SK-N-SH (cell line): ENCODE data around the gene OPA1. TPM values are rescaled to one million over a fixed set of nuclear protein-coding genes. Genes with fewer than 3 reads are reported as not detected.

Experiments used
- CTCF ChIA-PET: fragments of 300-600, 350-600 bp; formaldehyde crosslinking; extraction: SDS; loops from one replicate; lab custom pipeline; 2021; lab: Yijun Ruan, JAX
- POLR2A ChIA-PET: fragments of 350-600 bp; sonication (Branson Sonifier 250); formaldehyde crosslinking; extraction: SDS; loops from one replicate; lab custom pipeline; 2020; ENCODE audit warnings: antibody characterized with exemption, inconsistent platforms; lab: Yijun Ruan, JAX
- DNase-seq: peaks from one replicate; pipeline ENCODE4 v3.0.0; 2012
- H2AFZ ChIP-seq: fragments of 200-600 bp; sonication (generic); 2 replicates; pipeline ENCODE4 v1.8.1; 2016; ENCODE audit warnings: antibody characterized with exemption, mild to moderate bottlenecking, low read depth
- H3F3A ChIP-seq: fragments of 200-600 bp; sonication (generic); replicated peaks from 2 replicates; pipeline ENCODE3; 2016; ENCODE audit warnings: antibody characterized with exemption, mild to moderate bottlenecking; ENCODE audit not compliant: insufficient read depth
- H3K27ac ChIP-seq, 2 experiments: fragments of 200-500 bp in 1 of 2; fragments of 200-600 bp in 1 of 2; sonication (Bioruptor generic) in 1 of 2; sonication (generic), shearing (Covaris generic) in 1 of 2; 2 replicates each; pipeline versions ENCODE4 v1.5.1 to v1.6.1; 2014 to 2016; ENCODE audit warnings: low read depth in 2 of 2, inconsistent platforms in 1 of 2, low read length in 1 of 2, mild to moderate bottlenecking in 1 of 2, mixed read lengths in 1 of 2
- H3K27me3 ChIP-seq: fragments of 200-600 bp; sonication (generic), shearing (Covaris generic); 2 replicates; pipeline ENCODE4 v1.6.1; 2016; ENCODE audit warnings: mixed run types; ENCODE audit not compliant: insufficient read depth
- H3K36me3 ChIP-seq, 2 experiments: fragments of 200-500 bp in 1 of 2; fragments of 200-600 bp in 1 of 2; sonication (Bioruptor generic) in 1 of 2; sonication (generic) in 1 of 2; replicated peaks in 1 of 2; 2 replicates each; pipeline versions ENCODE3 to v1.5.1; 2014 to 2016; ENCODE audit warnings: low read length in 1 of 2, mild to moderate bottlenecking in 1 of 2; ENCODE audit not compliant: insufficient read depth in 2 of 2, control insufficient read depth in 1 of 2
- H3K4me1 ChIP-seq, 2 experiments: fragments of 200-500 bp in 1 of 2; fragments of 200-600 bp in 1 of 2; sonication (Bioruptor generic) in 1 of 2; sonication (generic), shearing (Covaris generic) in 1 of 2; 2 replicates each; pipeline versions ENCODE4 v1.5.1 to v1.6.1; 2014 to 2016; ENCODE audit warnings: low read depth in 1 of 2, low read length in 1 of 2, mixed run types in 1 of 2; ENCODE audit not compliant: insufficient read depth in 2 of 2, control insufficient read depth in 1 of 2
- H3K4me2 ChIP-seq: fragments of 200-600 bp; sonication (generic), shearing (Covaris generic); 2 replicates; pipeline ENCODE4 v1.6.1; 2017; ENCODE audit warnings: mixed run types
- H3K4me3 ChIP-seq, 2 experiments: fragments of 200-500 bp in 1 of 2; fragments of 200-600 bp in 1 of 2; sonication (Bioruptor generic) in 1 of 2; sonication (generic), shearing (Covaris generic) in 1 of 2; 2 replicates each; pipeline versions ENCODE4 v1.5.1 to v1.8.1; 2014 to 2016; ENCODE audit warnings: low read depth in 2 of 2, inconsistent platforms in 1 of 2, low read length in 1 of 2, mild to moderate bottlenecking in 1 of 2, mixed read lengths in 1 of 2, moderate library complexity in 1 of 2
- H3K79me2 ChIP-seq: fragments of 200-600 bp; sonication (generic); 2 replicates; pipeline ENCODE4 v1.8.1; 2017; ENCODE audit warnings: mild to moderate bottlenecking; ENCODE audit not compliant: insufficient read depth
- H3K9ac ChIP-seq: fragments of 200-600 bp; sonication (generic); 2 replicates; pipeline ENCODE4 v1.6.1; 2017; ENCODE audit warnings: mixed run types
- H3K9me2 ChIP-seq: fragments of 200-600 bp; sonication (generic); 2 replicates; pipeline ENCODE4 v1.6.1; 2017; ENCODE audit warnings: mixed run types
- H3K9me3 ChIP-seq: fragments of 200-600 bp; sonication (generic); 2 replicates; pipeline ENCODE4 v1.6.1; 2017; ENCODE audit warnings: mixed run types, mild to moderate bottlenecking, moderate library complexity
- H4K20me1 ChIP-seq: fragments of 200-600 bp; sonication (generic); 2 replicates; pipeline ENCODE4 v1.6.1; 2017; ENCODE audit warnings: mild to moderate bottlenecking, mixed run types; ENCODE audit not compliant: insufficient read depth
- ELF1 ChIP-seq: IDR thresholded peaks from 2 replicates; pipeline ENCODE4 v1.4.0; 2012
- FOSL2 ChIP-seq: IDR thresholded peaks from 2 replicates; pipeline ENCODE4 v1.4.0; 2012; ENCODE audit warnings: low read depth, mild to moderate bottlenecking, moderate library complexity, borderline replicate concordance
- FOXM1 ChIP-seq: IDR thresholded peaks from 2 replicates; pipeline ENCODE4 v1.4.0; 2012; ENCODE audit warnings: low read depth, mild to moderate bottlenecking
- GABPA ChIP-seq: IDR thresholded peaks from 2 replicates; pipeline ENCODE4 v1.4.0; 2012; ENCODE audit warnings: low read depth, mild to moderate bottlenecking
- IRF3 ChIP-seq: fragments of 150-350 bp; IDR thresholded peaks from 2 replicates; pipeline ENCODE4 v1.6.1; 2016; ENCODE audit warnings: mild to moderate bottlenecking, low read depth, low read length
- JUND ChIP-seq: IDR thresholded peaks from 2 replicates; pipeline ENCODE4 v1.4.0; 2012
- MAX ChIP-seq: IDR thresholded peaks from 2 replicates; pipeline ENCODE4 v1.4.0; 2012; ENCODE audit warnings: low read depth
- PBX3 ChIP-seq: IDR thresholded peaks from 2 replicates; pipeline ENCODE4; 2012
- RCOR1 ChIP-seq: fragments of 150-350 bp; IDR thresholded peaks from 2 replicates; pipeline ENCODE4 v1.6.1; 2017; ENCODE audit warnings: antibody characterized with exemption, low read length
- RFX5 ChIP-seq: IDR thresholded peaks from 2 replicates; pipeline ENCODE4 v1.6.1; 2012; ENCODE audit warnings: mild to moderate bottlenecking, improper control_type of control experiment, low read length
- SIN3A ChIP-seq: IDR thresholded peaks from 2 replicates; pipeline ENCODE4 v1.6.1; 2012; ENCODE audit warnings: low read depth, mild to moderate bottlenecking, low read length, moderate library complexity, borderline replicate concordance
- TAF1 ChIP-seq: IDR thresholded peaks from 2 replicates; pipeline ENCODE4 v1.6.1; 2012; ENCODE audit warnings: low read depth, mild to moderate bottlenecking, low read length, moderate library complexity, borderline replicate concordance
- TCF12 ChIP-seq: IDR thresholded peaks from 2 replicates; pipeline ENCODE4 v1.4.0; 2012
- USF2 ChIP-seq: fragments of 150-350 bp; IDR thresholded peaks from 2 replicates; pipeline ENCODE4 v1.6.1; 2017; ENCODE audit warnings: antibody characterized with exemption, low read length, low read depth, borderline replicate concordance
- ZBTB33 ChIP-seq: IDR thresholded peaks from 2 replicates; pipeline ENCODE4 v1.4.0; 2012; ENCODE audit warnings: low read depth, borderline replicate concordance
- polyA plus RNA-seq, 3 experiments: library from polyadenylated mRNA; depleted of rRNA; stranded (reverse); fragments of >200 nt; gene quantifications; 2 replicates each; pipeline ENCODE4 v1.2.3, GENCODE V29; 2012

The OPA1 gene
- polyA plus RNA-seq, 1 of the 3 experiments (the other 2 are of a cell fraction), result 11.4 TPM

- no peak for DNase-seq
- H3K9ac ChIP-seq, result no peak overlapping the region
- ChIA-PET POLR2A (no interaction called here), CTCF (no interaction called here)
- no peak overlapping the region for H3K4me2 ChIP-seq
- H3K36me3 ChIP-seq, result no peaks in the 10 kb centered on the region
- H3K9me2 ChIP-seq, result no peaks in the 10 kb centered on the region
- H3K27me3 ChIP-seq, result no peaks in the 10 kb centered on the region
- H3K9me3 ChIP-seq, result no peaks in the 10 kb centered on the region
- H3K79me2 ChIP-seq, result no peaks in the 10 kb centered on the region
- TF ChIP-seq PBX3 (no peak), GABPA (no peak), SIN3A (no peak), USF2 (no peak), ELF1 (no peak), MAX (no peak), FOXM1 (no peak), TCF12 (no peak), RCOR1 (no peak), ZBTB33 (no peak), TAF1 (no peak), RFX5 (no peak), JUND (no peak), FOSL2 (no peak), IRF3 (no peak)
- H3K4me3 ChIP-seq, result no peak overlapping the region
- no peak overlapping the region for H3K27ac ChIP-seq
- H2AFZ ChIP-seq, result no peak overlapping the region
- no peaks in the 10 kb centered on the region for H4K20me1 ChIP-seq
- H3F3A ChIP-seq, result peaks cover 4% of the 10 kb centered on the region
- no peaks in the 10 kb centered on the region for H3K4me1 ChIP-seq
Measured at GRCh38 chr3:193586526-193586925, 6.5 kb upstream of the OPA1 start.
